HG03103 (cell line): ENCODE data around the gene ZBTB44.
"Not testable (repeated sequence)": the region's sequence is repeated elsewhere in the genome, so short reads cannot be mapped to it uniquely, and the experiment has no call there.

Experiments
- ATAC-seq: cut with Tn5 transposase; IDR thresholded peaks from one replicate; pipeline ENCODE4 v1.9.1; 2021; ENCODE audit warnings: low read depth; ENCODE audit not compliant: unreplicated experiment

Gene ZBTB44

DNA sequence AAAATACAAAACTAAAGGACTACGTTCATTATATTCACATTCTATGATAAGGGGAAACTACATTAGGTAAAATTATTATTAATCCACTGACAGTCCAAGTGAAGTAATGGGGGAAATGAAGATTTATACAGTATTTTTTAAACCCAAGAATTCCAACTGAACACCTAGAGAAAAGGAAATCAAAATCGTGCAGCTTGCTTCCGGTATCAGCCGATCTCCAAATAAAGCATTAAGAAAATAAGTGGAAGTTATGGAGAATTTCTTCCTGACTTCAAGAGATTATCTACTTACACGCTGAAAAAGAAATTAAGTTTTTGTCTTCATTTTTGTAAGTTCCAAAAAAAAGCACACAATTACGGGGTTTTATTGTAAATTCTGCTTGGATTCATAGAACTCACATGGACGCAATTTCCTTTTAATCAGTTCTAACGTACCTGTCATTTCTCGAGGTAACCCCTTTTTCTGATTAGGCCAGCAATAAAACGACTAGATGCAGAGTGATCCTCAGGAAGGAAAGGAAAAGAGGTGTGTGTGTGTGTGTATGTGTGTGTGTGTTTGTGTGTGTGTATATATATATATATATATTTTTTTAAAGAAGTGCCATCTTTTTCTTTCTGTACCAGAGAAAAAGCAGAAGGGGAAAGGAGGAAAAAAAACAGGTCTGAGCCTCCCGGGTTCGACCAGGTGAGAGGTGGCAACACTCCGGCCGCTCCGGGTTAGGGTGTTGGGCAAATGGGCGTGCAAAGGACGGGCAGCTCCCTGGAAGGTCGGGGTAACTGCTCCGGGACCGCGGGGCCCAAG, 1.1 kb downstream of the ZBTB44 start:
- ATAC-seq, result no peak

DNA sequence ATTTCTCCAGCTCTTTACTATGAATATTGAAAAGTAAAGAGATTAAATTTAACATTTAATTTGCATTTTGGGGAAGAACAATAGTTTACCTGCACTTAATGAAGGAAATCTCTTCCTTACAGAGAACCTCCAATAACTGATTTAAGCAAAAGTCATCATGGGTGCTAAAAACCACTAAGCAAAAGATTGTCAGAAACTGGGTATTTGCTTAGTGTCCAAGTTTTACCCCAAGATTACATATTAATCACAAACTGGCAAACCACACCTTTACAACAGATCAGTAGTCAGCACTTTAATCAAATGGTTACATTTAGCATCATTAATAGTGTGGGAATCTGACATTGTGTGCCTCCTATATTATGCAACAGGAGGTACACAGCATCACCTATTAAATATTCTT, 2.7 kb downstream of the ZBTB44 start:
- ATAC-seq, result no peak

GRCh38 chr11:130310622-130311021, 4.1 kb downstream of the ZBTB44 start:
- no peak for ATAC-seq

GRCh38 chr11:130308886-130309285, 5.8 kb downstream of the ZBTB44 start:
- no peak for ATAC-seq

GRCh38 chr11:130308059-130308458, 6.7 kb downstream of the ZBTB44 start:
- ATAC-seq, result no peak

DNA sequence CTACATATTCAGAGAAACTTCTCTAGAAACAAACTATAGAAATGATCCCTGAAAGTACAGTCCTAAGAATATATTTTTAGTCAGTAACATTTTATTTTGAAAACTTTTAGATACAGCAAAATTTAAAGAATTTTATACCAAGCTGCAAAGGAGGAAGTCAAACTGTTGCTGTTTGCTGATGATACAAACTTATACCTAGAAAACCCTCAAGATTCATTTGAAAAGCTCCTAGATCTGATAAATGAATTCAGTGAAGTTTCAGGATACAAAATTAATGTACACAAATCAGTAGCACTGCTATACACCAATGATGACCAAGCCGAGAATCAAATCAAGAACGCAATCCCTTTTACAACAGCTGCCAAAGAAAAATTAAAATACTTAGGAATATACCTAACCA, 10.1 kb downstream of the ZBTB44 start:
- no peak for ATAC-seq

DNA sequence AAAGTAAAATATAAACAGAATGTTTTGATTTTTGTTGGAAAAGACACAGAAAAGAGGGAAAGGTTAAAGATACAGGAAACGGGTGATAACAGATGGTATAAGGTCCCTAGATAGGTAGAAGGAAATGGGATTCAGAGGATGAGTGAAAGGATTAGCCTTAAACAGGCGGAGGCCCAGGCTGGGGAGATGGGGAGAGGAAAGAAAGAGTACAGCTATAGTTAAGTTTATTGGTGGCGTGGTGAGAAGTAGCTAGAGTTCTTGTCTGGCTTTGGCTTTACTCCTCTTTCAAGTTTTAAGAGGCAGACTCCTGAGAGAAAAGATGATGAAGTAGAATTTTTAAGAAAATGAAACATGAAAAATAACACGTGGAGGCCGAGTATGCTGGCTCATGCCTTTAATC, 13.7 kb downstream of the ZBTB44 start:
- ATAC-seq, result no peak

DNA sequence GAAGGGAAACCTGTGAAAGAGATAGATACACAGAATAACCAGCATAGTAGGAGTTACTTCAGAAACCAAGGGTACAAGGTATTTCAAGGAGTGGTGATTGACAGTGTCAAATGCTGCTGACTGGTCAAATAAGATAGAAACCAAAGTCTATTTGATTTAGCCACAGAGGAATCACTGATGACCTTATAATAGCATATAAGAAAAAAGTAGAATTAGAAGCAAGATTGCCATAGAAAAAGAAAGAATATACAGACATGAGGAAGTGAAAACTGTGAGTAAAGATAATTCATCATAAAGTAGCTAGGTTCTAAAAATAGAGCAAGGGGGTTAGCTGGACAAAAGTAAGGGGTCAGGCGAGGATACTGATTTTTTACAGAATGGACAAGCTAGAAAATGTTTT, 14.2 kb downstream of the ZBTB44 start:
- ATAC-seq, result peak; percentile 58

- ATAC-seq, result no peak
Measured at GRCh38 chr11:130299978-130300377, 14.7 kb downstream of the ZBTB44 start.

GRCh38 chr11:130295657-130296056, 19.1 kb downstream of the ZBTB44 start:
- ATAC-seq, result no peak

GRCh38 chr11:130282111-130282510, 32.6 kb downstream of the ZBTB44 start:
- ATAC-seq, result no peak

DNA sequence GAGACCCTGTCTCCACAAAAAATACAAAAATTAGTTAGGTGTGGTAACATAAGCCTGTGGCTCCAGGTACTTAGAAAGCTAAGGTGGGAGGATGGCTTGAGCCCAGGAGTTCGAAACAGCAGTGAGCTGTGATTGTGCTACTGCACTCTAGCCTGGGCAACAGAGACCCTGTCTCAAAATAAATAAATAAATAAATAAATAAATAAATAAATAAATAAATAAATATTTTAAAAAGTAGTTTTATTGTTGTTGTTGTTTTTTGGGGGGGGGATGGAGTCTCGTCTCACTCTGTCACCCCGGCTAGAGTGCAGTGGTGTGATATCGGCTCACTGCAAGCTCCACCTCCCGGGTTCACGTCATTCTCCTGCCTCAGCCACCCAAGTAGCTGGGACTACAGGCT, 33.4 kb downstream of the ZBTB44 start:
- ATAC-seq, result not testable (repeated sequence)

GRCh38 chr11:130279989-130280388, 34.7 kb downstream of the ZBTB44 start:
- ATAC-seq, result no peak

DNA sequence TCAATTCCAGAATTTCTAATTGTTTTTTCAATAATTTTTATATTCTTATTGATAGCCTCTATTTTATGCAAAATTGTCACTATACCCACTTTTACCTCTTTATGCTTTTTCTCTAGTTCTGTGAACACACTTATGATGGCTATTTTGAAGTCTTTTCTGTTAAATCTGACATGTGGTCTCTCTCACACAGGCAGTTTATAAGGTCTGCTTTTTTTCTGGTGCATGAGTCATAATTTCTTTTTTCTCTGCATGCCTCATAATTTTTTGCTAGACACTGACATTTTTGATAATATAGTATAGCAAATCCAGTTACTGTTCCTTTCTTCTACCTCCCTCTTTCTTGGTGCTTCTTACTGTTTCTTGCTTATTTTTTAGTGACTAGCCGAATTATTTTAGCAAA, 36.0 kb downstream of the ZBTB44 start:
- ATAC-seq, result no peak

DNA sequence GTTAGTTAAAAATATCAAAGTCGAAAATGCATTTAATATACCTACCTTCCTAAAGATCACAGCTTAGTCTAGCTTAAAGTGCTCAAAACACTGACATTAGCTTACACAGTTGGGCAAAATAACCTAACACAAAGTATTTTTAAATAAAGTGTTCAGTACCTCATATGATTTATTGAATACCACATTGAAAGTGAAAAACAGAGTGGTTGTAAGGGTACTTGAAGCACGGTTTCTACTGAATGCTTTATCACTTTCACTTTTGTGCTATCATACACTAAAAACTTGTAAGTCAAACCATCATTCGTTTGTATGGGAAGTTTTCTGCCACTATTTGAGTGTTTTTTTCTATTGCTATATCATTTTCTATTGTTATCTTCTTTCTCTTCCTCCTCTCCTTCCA, 36.6 kb downstream of the ZBTB44 start:
- ATAC-seq, result peak; percentile 68

GRCh38 chr11:130272336-130272735, 42.4 kb downstream of the ZBTB44 start:
- no peak for ATAC-seq

- ATAC-seq, result peak; percentile 86
Measured at GRCh38 chr11:130269326-130269943, 45.3 kb downstream of the ZBTB44 start.

- no peak for ATAC-seq
Measured at GRCh38 chr11:130263351-130263750, 51.4 kb downstream of the ZBTB44 start.

GRCh38 chr11:130262424-130262823, 52.3 kb downstream of the ZBTB44 start:
- ATAC-seq, result no peak

DNA sequence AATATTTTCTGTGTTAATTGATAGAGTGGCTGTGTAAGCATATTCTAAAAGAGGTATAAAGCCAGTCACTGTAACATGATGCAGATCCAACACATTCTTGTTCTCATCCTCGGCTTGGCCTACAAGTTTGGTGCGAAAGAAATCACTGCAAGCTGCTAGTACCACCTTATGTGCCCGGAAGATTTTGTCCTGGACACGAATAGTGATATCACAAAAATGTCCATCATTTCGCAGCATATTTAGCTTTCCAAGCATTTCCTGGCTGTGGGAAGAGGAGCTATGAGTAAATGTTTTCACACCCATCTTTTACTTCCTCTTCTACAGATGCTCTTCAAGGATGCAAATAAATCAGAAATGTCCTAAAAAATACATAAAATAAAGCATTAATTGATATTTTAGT, 53.1 kb downstream of the ZBTB44 start:
- ATAC-seq, result no peak

GRCh38 chr11:130260742-130261141, 54.0 kb downstream of the ZBTB44 start:
- ATAC-seq, result no peak

GRCh38 chr11:130260080-130260627, 54.6 kb downstream of the ZBTB44 start:
- no peak for ATAC-seq
